ENCODE data around the gene FNDC5. TPM values are rescaled to one million over a fixed set of nuclear protein-coding genes. Genes with fewer than 3 reads are reported as not detected.
"Not testable (repeated sequence)": the region's sequence is repeated elsewhere in the genome, so short reads cannot be mapped to it uniquely, and the experiment has no call there.

The FNDC5 gene
- total and polyA plus RNA-seq, 8 donors, result 0.28 to 3.1 (median 0.74) TPM

- ATAC-seq (no peak), DNase-seq (no peak), FAIRE-seq (no peak)
- no peaks in the 10 kb centered on the region for H3K4me1 ChIP-seq
- intact Hi-C loops (cut with DNase I), result no loop called here
- 86 to 92% methylated on average over 12 of the region's 12 CpGs for WGBS, 2 donors
- no peaks in the 10 kb centered on the region for H3K36me3 ChIP-seq
- H3K9me3 ChIP-seq, result no peaks in the 10 kb centered on the region
- TF ChIP-seq, protein P1, sequence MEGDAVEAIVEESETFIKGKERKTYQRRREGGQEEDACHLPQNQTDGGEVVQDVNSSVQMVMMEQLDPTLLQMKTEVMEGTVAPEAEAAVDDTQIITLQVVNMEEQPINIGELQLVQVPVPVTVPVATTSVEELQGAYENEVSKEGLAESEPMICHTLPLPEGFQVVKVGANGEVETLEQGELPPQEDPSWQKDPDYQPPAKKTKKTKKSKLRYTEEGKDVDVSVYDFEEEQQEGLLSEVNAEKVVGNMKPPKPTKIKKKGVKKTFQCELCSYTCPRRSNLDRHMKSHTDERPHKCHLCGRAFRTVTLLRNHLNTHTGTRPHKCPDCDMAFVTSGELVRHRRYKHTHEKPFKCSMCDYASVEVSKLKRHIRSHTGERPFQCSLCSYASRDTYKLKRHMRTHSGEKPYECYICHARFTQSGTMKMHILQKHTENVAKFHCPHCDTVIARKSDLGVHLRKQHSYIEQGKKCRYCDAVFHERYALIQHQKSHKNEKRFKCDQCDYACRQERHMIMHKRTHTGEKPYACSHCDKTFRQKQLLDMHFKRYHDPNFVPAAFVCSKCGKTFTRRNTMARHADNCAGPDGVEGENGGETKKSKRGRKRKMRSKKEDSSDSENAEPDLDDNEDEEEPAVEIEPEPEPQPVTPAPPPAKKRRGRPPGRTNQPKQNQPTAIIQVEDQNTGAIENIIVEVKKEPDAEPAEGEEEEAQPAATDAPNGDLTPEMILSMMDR (IDR thresholded peaks at IDR 0.05), result no peak
- H3K27me3 ChIP-seq, result no peaks in the 10 kb centered on the region
- no peak overlapping the region for H3K4me3 ChIP-seq
- H3K27ac ChIP-seq, result no peak overlapping the region
Observed at GRCh38 chr1:32915766-32916706, 45.3 kb upstream of the FNDC5 start.

GRCh38 chr1:32910319-32910718 lies 39.6 kb upstream of the FNDC5 start:
- FAIRE-seq (no peak), DNase-seq (no peak), ATAC-seq (no peak)
- Histone ChIP-seq H3K27ac (no peak overlapping the region), H3K4me1 (peaks cover 0 to under 1% (median 0%) of the 10 kb centered on the region in 3 donors), H3K4me3 (no peak overlapping the region), H3K36me3 (no peaks in the 10 kb centered on the region), H3K27me3 (no peaks in the 10 kb centered on the region), H3K9me3 (no peaks in the 10 kb centered on the region)
- TF ChIP-seq, protein P1 (IDR thresholded peaks at IDR 0.05), result no peak
- intact Hi-C loops (cut with DNase I), result no loop called here
- WGBS, 2 donors, result 83 to 91% methylated on average over 5 of the region's 5 CpGs

DNA sequence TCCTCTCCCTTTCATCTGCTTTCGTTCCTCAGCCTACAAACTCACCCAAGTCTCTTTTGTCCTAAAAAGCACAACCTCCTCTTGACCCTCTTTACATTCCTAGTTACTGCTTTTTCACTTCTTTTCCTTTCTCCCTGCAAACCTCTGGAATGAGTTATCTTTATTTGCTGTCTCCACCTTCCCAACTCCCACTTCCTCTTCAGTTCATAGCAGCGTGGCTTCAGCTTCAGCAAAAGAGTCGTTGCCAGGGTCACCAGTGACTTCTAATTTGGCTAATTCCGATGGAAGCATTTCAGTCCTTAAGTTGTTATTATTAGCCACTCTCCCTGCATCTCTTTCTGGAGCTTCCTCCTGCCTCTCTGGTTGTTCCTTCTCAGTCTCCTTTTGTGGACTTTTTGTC lies 36.7 kb upstream of the FNDC5 start:
- H3K4me1 ChIP-seq, result peaks cover 0 to 15% (median 6%) of the 10 kb centered on the region in 3 donors
- intact Hi-C loops (cut with DNase I), result no loop called here
- H3K4me3 ChIP-seq, result no peak overlapping the region
- no peaks in the 10 kb centered on the region for H3K36me3 ChIP-seq
- DNase-seq (no peak), FAIRE-seq (no peak), ATAC-seq (no peak)
- 42% methylated on average over 4 of the region's 4 CpGs for WGBS, 2 donors
- no peaks in the 10 kb centered on the region for H3K9me3 ChIP-seq
- TF ChIP-seq, protein P1 (IDR thresholded peaks at IDR 0.05), result no peak
- no peaks in the 10 kb centered on the region for H3K27me3 ChIP-seq
- H3K27ac ChIP-seq, result no peak overlapping the region

- TF ChIP-seq, protein P1 (IDR thresholded peaks at IDR 0.05), result no peak
- WGBS, 2 donors, result 91 to 94% methylated on average over 7 of the region's 7 CpGs
- intact Hi-C loops (cut with DNase I), result no loop called here
- Histone ChIP-seq H3K4me3 (no peak overlapping the region), H3K9me3 (no peaks in the 10 kb centered on the region), H3K4me1 (peaks cover 0 to 15% (median 6%) of the 10 kb centered on the region in 3 donors), H3K36me3 (no peaks in the 10 kb centered on the region), H3K27ac (no peak overlapping the region), H3K27me3 (no peaks in the 10 kb centered on the region)
- no peak for ATAC-seq
- DNase-seq, result no peak
- no peak for FAIRE-seq
Observed at GRCh38 chr1:32906654-32907053, 35.9 kb upstream of the FNDC5 start.

DNA sequence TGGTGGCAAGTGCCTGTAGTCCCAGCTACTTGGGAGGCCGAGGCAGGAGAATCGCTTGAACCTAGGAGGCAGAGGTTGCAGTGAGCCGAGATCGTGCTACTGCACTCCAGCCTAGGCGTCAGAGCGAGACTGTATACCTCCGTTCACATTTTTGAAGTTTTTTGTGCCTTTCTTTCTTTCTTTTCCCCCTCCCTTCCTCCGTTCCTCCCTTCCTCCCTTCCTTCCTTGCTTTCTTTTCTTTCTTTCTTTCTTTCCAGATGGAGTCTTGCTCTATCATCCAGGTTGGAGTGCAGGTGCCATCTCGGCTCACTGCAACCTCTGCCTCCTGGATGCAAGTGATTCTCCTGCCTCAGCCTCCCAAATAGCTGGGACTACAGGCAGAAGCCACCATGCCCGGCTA lies 34.9 kb upstream of the FNDC5 start:
- 85 to 87% methylated on average over 10 of the region's 10 CpGs for WGBS, 2 donors
- ATAC-seq; H3K27me3 ChIP-seq; DNase-seq; FAIRE-seq; H3K9me3 ChIP-seq; H3K4me3 ChIP-seq; H3K27ac ChIP-seq; intact Hi-C loops (cut with DNase I); H3K36me3 ChIP-seq: not testable (repeated sequence)
- peaks cover 0 to 17% (median 7%) of the 10 kb centered on the region in 3 donors for H3K4me1 ChIP-seq

Data from pancreas (tissue), 10 donors.